HCT116 (cell line): ENCODE measurements around the gene PDGFA. TPM values are rescaled to one million over a fixed set of nuclear protein-coding genes. Genes with fewer than 3 reads are reported as not detected.

ENCODE experiments used
- ATAC-seq: fragments of 200-7000 bp; cut with Tn5 transposase; 2 replicates; pipeline ENCODE4 v1.9.1; 2020; ENCODE audit warnings: mild to moderate bottlenecking, moderate library complexity
- BruUV-seq: library from RNA; stranded (reverse); fragments of 400-500 nt; replicated peaks from 2 replicates; lab custom pipeline; 2021; lab: Mats Ljungman, UMichigan
- CTCF ChIA-PET: fragments of 300-600 bp; sonication (Branson Sonifier 250); formaldehyde crosslinking; loops from one replicate; lab custom pipeline; 2021; ENCODE audit warnings: antibody characterized with exemption; lab: Charles Lee
- POLR2A ChIA-PET: fragments of 300-600, 350-600 bp; sonication (Branson Sonifier 250); formaldehyde crosslinking; loops from one replicate; lab custom pipeline; 2021; ENCODE audit warnings: antibody characterized with exemption; lab: Charles Lee
- RAD21 ChIA-PET, 2 experiments: fragments of 300-600 bp; sonication (Branson Sonifier 250); formaldehyde crosslinking; loops; one replicate each; lab custom pipeline; 2023; ENCODE audit warnings: low total read pairs in 2 of 2; ENCODE audit not compliant: uncharacterized antibody in 2 of 2, unreplicated experiment in 2 of 2, low non-redundant PET in 1 of 2; lab: Charles Lee
- DNase-seq: peaks from one replicate; pipeline ENCODE4 v3.0.0-alpha.2; 2010; ENCODE audit warnings: low read depth, low spot score
- H2AFZ ChIP-seq: fragments of 200-600 bp; shearing (Covaris generic), sonication (generic); 2 replicates; pipeline ENCODE4 v1.6.1; 2017; ENCODE audit warnings: low read depth, mixed run types, mixed read lengths, antibody characterized with exemption, low read length; ENCODE audit not compliant: poor library complexity, severe bottlenecking
- H3K27ac ChIP-seq: 2 replicates; pipeline ENCODE4 v1.5.1; 2012; ENCODE audit warnings: low read depth, low read length
- H3K27me3 ChIP-seq: fragments of 200-600 bp; sonication (generic); 2 replicates; pipeline ENCODE4 v1.6.1; 2016; ENCODE audit warnings: mixed run types, low read length, mixed read lengths; ENCODE audit not compliant: insufficient read depth
- H3K36me3 ChIP-seq, 2 experiments: fragments of 200-500 bp in 1 of 2; fragments of 200-600 bp in 1 of 2; sonication (Bioruptor generic) in 1 of 2; sonication (generic) in 1 of 2; 2 replicates each; pipeline versions ENCODE4 v1.5.1 to v1.6.1; 2014 to 2016; ENCODE audit warnings: low read length in 2 of 2, inconsistent platforms in 1 of 2, mixed read lengths in 1 of 2, mixed run types in 1 of 2; ENCODE audit not compliant: insufficient read depth in 2 of 2, control insufficient read depth in 1 of 2
- H3K4me1 ChIP-seq, 2 experiments: fragments of 200-600 bp in 1 of 2; sonication (generic) in 1 of 2; 2 replicates each; pipeline versions ENCODE4 v1.5.1 to v1.6.1; 2012 to 2017; ENCODE audit warnings: low read length in 2 of 2, inconsistent platforms in 1 of 2, mild to moderate bottlenecking in 1 of 2, mixed read lengths in 1 of 2, mixed run types in 1 of 2, moderate library complexity in 1 of 2; ENCODE audit not compliant: insufficient read depth in 2 of 2, control insufficient read depth in 1 of 2
- H3K4me2 ChIP-seq: fragments of 200-600 bp; sonication (generic); 2 replicates; pipeline ENCODE4 v1.6.1; 2017; ENCODE audit warnings: mixed run types, low read length, mixed read lengths
- H3K4me3 ChIP-seq, 2 experiments: fragments of 200-600 bp in 1 of 2; sonication (generic) in 1 of 2; replicated peaks in 1 of 2; 2 replicates each; pipeline ENCODE4 v1.5.1; 2011 to 2016; ENCODE audit warnings: low read length in 2 of 2, control low read depth in 1 of 2, low read depth in 1 of 2, mild to moderate bottlenecking in 1 of 2, mixed read lengths in 1 of 2, mixed run types in 1 of 2
- H3K79me2 ChIP-seq: fragments of 200-600 bp; sonication (generic); 2 replicates; pipeline ENCODE4 v1.6.1; 2017; ENCODE audit warnings: mild to moderate bottlenecking, mixed run types, low read length, moderate library complexity, mixed read lengths; ENCODE audit not compliant: insufficient read depth
- H3K9ac ChIP-seq: fragments of 200-600 bp; sonication (generic); 2 replicates; pipeline ENCODE4 v1.6.1; 2016; ENCODE audit warnings: low read length, mixed read lengths
- H3K9me2 ChIP-seq: fragments of 200-600 bp; sonication (generic), shearing (Covaris generic); 2 replicates; pipeline ENCODE4 v1.6.1; 2017; ENCODE audit warnings: mixed run types, mild to moderate bottlenecking, moderate library complexity; ENCODE audit not compliant: insufficient read depth
- H3K9me3 ChIP-seq, 2 experiments: fragments of 200-500 bp in 1 of 2; fragments of 200-600 bp in 1 of 2; sonication (Bioruptor generic) in 1 of 2; sonication (generic) in 1 of 2; 2 replicates each; pipeline ENCODE4 v1.6.1; 2014 to 2017; ENCODE audit warnings: low read length in 2 of 2, mixed read lengths in 2 of 2, inconsistent platforms in 1 of 2, low read depth in 1 of 2, mild to moderate bottlenecking in 1 of 2, mixed run types in 1 of 2, moderate library complexity in 1 of 2; ENCODE audit not compliant: control insufficient read depth in 1 of 2, insufficient read depth in 1 of 2
- H4K20me1 ChIP-seq: fragments of 200-600 bp; sonication (generic), shearing (Covaris generic); 2 replicates; pipeline ENCODE4 v1.6.1; 2017; ENCODE audit warnings: mixed run types, mild to moderate bottlenecking, moderate library complexity; ENCODE audit not compliant: insufficient read depth
- ATF3 ChIP-seq: IDR thresholded peaks from 2 replicates; pipeline ENCODE4 v1.6.1; 2012
- CEBPB ChIP-seq: IDR thresholded peaks from 2 replicates; pipeline ENCODE4 v1.6.1; 2012; ENCODE audit warnings: low read depth
- FOSL1 ChIP-seq: IDR thresholded peaks from 2 replicates; pipeline ENCODE4 v1.6.1; 2012; ENCODE audit warnings: low read depth
- MAX ChIP-seq: IDR thresholded peaks from 2 replicates; pipeline ENCODE4 v1.6.1; 2012
- SIN3A ChIP-seq: IDR thresholded peaks from 2 replicates; pipeline ENCODE4 v1.6.1; 2012; ENCODE audit warnings: low read depth
- SRF ChIP-seq: IDR thresholded peaks from 2 replicates; pipeline ENCODE4 v1.6.1; 2012; ENCODE audit warnings: low read depth
- intact Hi-C: fragments of 100-400 bp; cut with micrococcal nuclease; formaldehyde crosslinking; loops from 2 replicates; pipeline ENCODE4 v1.10.0; 2022
- total RNA-seq: library from RNA; stranded (reverse); gene quantifications from one replicate; pipeline ENCODE4 v1.2.1, GENCODE V29; 2021; ENCODE audit not compliant: unreplicated experiment

PDGFA gene
- total RNA-seq, 1 experiment from 2014 or later: 44.7 TPM

DNA sequence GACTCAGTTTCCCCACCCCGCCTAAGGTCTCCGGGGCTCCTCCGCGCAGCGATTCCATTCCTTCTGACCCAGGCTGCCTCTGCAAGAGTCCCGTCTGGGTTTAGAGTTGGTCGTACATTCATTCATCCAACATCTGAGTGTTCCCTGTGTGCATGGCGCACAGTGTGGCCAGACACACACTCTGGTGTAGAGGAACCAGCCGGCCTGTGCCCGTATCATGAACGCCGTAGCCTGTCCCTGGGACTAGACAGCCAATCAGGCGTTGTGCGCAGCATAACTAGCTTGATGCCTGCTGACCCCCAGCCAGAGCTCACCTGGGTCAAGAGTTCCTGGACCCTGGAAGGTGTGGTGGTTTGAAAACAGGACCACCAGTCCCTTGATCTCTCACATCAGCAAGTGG lies 20.9 kb upstream of the PDGFA start:
- no TSS peak for BruUV-seq
- TF ChIP-seq ATF3 (no peak), CEBPB (no peak), MAX (no peak), SRF (no peak), FOSL1 (no peak)
- no peaks in the 10 kb centered on the region for H3K9me3 ChIP-seq
- no peaks in the 10 kb centered on the region for H3K36me3 ChIP-seq
- RAD21 ChIA-PET: no interaction called here
- intact Hi-C loops: no loop called here
- H3K4me1 ChIP-seq: peaks cover 40 to 66% of the 10 kb centered on the region in 2 experiments
- ATAC-seq (no peak), DNase-seq (no peak)
- H2AFZ ChIP-seq: no peak overlapping the region
- CTCF ChIA-PET: no interaction called here
- H3K79me2 ChIP-seq: no peaks in the 10 kb centered on the region
- POLR2A ChIA-PET: no interaction called here
- no peak overlapping the region for H3K4me3 ChIP-seq
- H3K27ac ChIP-seq: peak overlapping the region; percentile 100
- peak overlapping the region; percentile 76 for H3K4me2 ChIP-seq
- no peaks in the 10 kb centered on the region for H4K20me1 ChIP-seq
- no peak overlapping the region for H3K9ac ChIP-seq
- H3K27me3 ChIP-seq: no peaks in the 10 kb centered on the region
- no peaks in the 10 kb centered on the region for H3K9me2 ChIP-seq

DNA sequence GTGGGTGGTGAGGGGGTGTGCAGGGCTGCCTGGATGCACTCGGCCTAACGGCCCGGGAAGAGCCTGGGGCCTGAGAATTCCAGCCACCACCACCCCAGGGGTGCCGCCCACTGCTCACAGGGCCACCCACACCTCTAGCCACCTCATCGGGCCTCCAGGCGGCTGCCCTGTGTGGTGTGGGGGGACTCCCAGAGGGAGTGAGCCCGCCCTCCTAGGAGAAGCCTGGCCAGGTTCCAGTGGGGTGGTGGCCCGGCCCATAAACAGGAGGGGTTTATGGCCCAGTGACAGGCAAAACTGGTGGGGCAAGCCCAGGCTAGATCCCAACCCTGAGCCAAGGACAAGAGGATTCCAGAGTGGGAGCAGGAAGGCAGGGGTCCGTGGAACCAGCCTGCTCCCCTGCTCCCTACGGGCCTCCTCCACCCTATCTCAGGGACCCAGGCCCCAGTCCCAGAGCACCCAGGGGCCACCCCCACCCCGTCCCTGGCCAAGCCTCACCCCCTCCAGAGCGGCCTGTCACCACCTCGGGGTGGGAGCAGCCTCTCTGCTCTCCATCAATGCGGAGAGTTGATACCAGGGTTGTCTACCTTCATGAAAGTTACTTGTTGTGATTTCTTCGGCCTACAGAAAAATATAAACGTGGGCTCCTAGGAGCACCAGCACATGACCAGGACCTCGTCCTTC lies 20.2 kb upstream of the PDGFA start:
- DNase-seq: peak; percentile 82
- ChIA-PET CTCF (no interaction called here), POLR2A (interaction anchor here (0.7 kb wide), 1 partner anchor 16 kb away, joined by 6 read pairs; no protein-coding TSS in a partner anchor), RAD21 (no interaction called here)
- Histone ChIP-seq H3K4me2 (peak overlapping the region; percentile 76), H3K9me2 (no peaks in the 10 kb centered on the region), H3K9me3 (no peaks in the 10 kb centered on the region), H4K20me1 (no peaks in the 10 kb centered on the region), H3K79me2 (no peaks in the 10 kb centered on the region), H3K36me3 (no peaks in the 10 kb centered on the region), H3K27me3 (no peaks in the 10 kb centered on the region), H3K27ac (peak overlapping the region; percentile 100), H2AFZ (no peak overlapping the region), H3K9ac (peak overlapping the region; percentile 53), H3K4me1 (peaks cover 40 to 66% of the 10 kb centered on the region in 2 experiments), H3K4me3 (peak overlapping the region in 1 of 2 experiments; percentile 23; a peak in 2 of 4 replicates)
- intact Hi-C loops: loop anchor here (2.0 to 5.0 kb wide), 2 partner anchors 17 to 102 kb away; no protein-coding TSS in a partner anchor
- TF ChIP-seq SIN3A: no peak
- peak; percentile 76 for ATAC-seq
- no TSS peak for BruUV-seq
